ENCODE results near the gene UBR3.
"Not testable (repeated sequence)": the region's sequence is repeated elsewhere in the genome, so short reads cannot be mapped to it uniquely, and the experiment has no call there.

Gene UBR3

DNA sequence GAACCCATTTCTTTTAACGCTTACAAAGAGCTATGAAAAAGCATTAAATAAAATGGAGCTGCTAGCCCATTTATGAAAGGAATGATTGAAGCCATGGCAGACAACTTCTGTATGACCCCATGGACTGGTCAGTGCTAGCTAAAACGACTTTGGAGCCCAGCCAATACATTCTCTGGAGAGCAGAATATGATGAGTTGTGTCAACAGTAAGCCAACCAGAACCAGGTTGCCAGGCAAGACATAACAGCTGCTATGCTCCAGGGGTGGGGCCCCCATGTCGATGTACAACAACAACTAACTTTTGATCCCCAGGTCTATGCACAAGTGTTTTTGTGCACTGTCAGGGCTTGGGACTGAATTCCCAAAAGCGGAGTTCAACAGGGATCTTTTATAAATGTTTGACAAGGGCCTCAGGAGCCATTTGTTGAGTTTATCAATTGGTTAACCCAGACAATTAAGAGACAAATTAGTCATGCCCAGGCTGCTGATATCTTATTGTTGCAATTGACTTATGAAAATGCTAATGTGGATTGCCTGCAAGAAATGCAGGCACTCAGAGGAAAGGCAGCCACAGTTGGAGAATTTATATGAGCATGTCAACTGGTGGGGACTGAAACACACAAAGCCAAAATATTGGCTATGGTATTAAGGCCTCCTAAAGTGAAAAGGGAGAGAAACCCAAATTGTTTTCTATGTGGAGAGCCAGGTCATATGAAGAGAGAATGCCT lies 286.1 kb downstream of the UBR3 start:
- DNase-seq (ENCODE audit: low read depth), result no peak

GRCh38 chr2:170115501-170116229 lies 288.4 kb downstream of the UBR3 start:
- no peak for DNase-seq (ENCODE audit: low read depth)

- no peak for DNase-seq (ENCODE audit: low read depth)
These were observed 291.4 kb downstream of the UBR3 start for GRCh38 chr2:170118641-170119040.

DNA sequence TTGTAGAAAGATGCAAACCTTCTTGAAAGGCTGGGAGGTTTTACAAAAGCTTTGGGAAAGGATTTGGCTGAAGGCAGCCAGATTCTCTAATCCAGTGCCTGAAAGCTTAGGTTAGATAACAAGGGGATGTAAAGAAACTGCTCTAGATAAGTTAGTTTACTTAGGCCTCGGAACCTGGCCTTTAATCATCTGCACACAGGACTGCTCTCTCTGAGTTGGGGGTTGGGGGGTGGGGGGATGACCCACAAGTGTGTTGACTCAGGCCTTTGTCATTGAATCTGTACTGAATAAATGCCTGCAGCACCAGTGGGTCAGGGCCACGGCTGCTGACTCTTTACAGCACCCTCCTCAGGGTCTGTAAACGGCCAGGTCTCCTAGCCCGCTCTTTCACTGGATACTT lies 292.1 kb downstream of the UBR3 start:
- not testable (repeated sequence) for DNase-seq (ENCODE audit: low read depth)

GRCh38 chr2:170121689-170122088 lies 294.4 kb downstream of the UBR3 start:
- DNase-seq (ENCODE audit: low read depth), result no peak

DNA sequence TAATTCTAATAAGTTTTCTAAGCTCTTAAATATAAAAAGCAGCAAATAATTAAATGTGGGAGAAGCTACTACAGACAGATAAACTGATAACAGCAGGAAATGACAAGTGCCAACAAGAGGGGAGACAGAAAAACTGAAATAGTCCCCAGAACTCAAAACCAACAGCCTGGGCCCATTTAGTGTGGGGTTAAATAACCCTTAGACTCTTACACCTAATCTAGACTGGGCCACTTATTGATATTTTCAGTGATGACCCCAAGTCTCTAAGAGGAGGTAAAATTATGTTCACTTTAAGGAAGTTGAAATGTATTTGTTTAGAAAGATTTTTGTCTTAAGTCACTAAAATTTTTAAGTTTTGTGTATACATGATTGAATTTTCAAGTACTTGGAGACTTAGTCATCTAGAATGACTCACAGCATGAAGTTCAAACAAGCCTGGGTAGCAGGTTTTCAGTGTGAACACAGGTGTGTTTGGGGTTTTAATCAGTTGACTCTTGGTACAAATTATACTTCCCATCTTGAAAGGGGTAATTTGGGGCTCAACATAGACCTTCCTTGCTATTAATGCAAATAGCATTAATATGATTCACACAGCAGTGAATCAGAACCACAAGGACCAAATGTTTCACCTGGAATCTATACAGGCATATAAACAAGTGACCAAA lies 295.8 kb downstream of the UBR3 start:
- DNase-seq (ENCODE audit: low read depth), result no peak

- DNase-seq (ENCODE audit: low read depth), result no peak
These were observed 296.3 kb downstream of the UBR3 start for GRCh38 chr2:170123593-170123992.

DNA sequence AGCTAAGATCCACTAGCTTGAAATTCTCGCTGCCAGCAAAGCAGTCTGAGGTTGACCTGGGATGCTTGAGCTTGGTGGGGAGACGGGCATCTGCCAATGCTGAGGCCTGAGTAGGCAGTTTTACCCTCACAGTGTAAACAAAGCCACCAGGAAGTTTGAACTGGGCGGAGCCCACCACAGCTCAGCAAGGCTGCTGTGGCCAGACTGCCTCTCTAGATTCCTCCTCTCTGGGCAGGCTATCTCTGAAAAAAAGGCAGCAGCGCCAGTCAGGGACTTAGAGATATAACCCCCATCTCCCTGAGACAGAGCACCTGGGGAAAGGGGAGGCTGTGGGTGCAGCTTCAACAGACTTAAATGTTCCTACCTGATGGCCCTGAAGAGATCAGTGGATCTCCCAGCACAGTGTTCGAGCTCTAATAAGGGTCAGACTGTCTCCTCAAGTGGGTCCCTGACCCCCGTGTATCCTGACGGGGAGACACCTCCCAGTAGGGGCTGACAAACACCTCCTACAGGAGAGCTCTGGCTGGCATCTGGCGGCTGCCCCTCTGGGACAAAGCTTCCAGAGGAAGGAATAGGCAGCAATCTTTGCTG lies 299.0 kb downstream of the UBR3 start:
- DNase-seq (ENCODE audit: low read depth), result not testable (repeated sequence)

All from stimulated activated CD4-positive, alpha-beta T cell treated with anti-CD3 and anti-CD28 coated beads, Interleukin-2, amount 100 ng/mL, for 4 hours (primary cell).